SHP77 treated with DMSO at 0.1 percent for 48 hours (cell line): Measurements from ENCODE around the gene MOGAT3.

Experiments
- DNase-seq: peaks from one replicate; lab custom pipeline; 2025; lab: John Stamatoyannopoulos, UW

Gene MOGAT3

GRCh38 chr7:101160910-101161309 lies 39.9 kb downstream of the MOGAT3 start:
- no peak for DNase-seq

GRCh38 chr7:101159696-101160674 lies 40.9 kb downstream of the MOGAT3 start:
- no peak for DNase-seq

GRCh38 chr7:101156866-101157589 lies 43.8 kb downstream of the MOGAT3 start:
- DNase-seq: no peak

GRCh38 chr7:101156277-101156676 lies 44.6 kb downstream of the MOGAT3 start:
- no peak for DNase-seq

- DNase-seq: no peak
These were observed 45.5 kb downstream of the MOGAT3 start for GRCh38 chr7:101155303-101155702.

- no peak for DNase-seq
These were observed 46.1 kb downstream of the MOGAT3 start for GRCh38 chr7:101154693-101155102.

GRCh38 chr7:101153969-101154692 lies 46.7 kb downstream of the MOGAT3 start, which contains the start of gene AP1S1:
Gene AP1S1 (plus strand): TSS chr7:101154476. CDS start chr7:101154515, 39 bp downstream.
- peak; percentile 79 for DNase-seq

- DNase-seq: no peak
These were observed 48.8 kb downstream of the MOGAT3 start for GRCh38 chr7:101151908-101152651.
